HG03439 (cell line): ENCODE results near the gene PTPRE.

Source experiments
- ATAC-seq: cut with Tn5 transposase; IDR thresholded peaks from one replicate; pipeline ENCODE4 v1.9.1; 2021; ENCODE audit warnings: mild to moderate bottlenecking, moderate library complexity; ENCODE audit not compliant: unreplicated experiment

Gene PTPRE

DNA sequence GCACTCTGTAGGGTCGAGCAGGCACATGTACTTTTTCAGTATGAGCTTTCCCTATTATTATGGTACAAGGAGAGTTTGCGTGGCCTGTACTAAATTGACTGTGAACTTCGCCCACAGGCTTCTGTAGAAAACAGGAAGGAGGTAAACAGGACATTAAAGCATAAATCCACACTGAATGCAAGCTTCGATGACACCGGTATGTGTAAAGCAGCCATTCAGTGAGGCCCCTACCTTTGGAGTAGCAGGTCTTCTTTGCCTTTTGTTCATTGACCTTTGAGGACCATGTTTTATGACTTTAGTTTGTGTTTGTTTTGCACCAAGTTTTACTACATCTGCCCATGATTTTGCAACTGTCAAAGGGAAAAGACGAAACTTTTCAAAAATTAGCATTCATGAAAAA is 204.8 kb downstream of the PTPRE start:
- ATAC-seq = no peak

- no peak for ATAC-seq
Measured at GRCh38 chr10:128113026-128113425, 206.1 kb downstream of the PTPRE start.

DNA sequence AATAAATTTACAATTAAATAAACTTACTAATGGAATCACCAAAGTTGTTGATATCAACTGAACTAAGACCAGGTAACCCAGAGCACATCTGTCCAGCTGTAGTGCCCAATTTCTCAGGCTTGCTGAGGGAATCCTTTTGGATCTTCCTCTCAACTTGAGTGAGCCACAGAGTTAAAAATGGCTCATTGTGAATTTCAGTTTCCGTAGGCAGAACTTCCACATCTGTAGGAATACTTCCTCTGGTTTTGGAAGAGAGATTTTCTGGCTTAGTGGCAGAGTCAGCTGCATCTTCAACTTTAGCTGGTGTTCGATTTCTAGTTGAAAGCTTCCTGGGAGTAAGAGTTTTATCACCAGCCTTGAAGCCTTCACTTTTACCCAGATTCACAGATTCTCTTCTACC is 208.0 kb downstream of the PTPRE start:
- no peak for ATAC-seq

DNA sequence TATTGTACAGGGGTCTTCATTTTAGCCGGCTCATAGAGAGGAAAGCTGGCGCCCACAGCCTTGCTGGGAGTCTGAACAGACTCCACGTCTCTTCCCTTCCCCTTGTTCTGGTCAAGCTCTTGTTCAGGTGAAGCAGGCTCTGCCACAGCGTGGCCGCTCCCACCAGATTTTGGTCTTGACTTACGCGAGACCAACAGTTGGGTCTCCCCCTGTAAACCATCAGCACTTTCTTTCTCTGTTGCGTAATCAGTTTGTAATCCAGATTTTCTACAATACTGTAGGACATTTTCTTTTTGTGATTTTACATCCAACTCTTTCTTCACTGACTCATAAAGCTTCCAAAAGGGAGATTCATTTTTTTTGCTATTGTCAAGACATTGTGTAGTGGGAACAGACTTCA is 208.5 kb downstream of the PTPRE start:
- no peak for ATAC-seq

- ATAC-seq = no peak
Measured at GRCh38 chr10:128116187-128116586, 209.3 kb downstream of the PTPRE start.

DNA sequence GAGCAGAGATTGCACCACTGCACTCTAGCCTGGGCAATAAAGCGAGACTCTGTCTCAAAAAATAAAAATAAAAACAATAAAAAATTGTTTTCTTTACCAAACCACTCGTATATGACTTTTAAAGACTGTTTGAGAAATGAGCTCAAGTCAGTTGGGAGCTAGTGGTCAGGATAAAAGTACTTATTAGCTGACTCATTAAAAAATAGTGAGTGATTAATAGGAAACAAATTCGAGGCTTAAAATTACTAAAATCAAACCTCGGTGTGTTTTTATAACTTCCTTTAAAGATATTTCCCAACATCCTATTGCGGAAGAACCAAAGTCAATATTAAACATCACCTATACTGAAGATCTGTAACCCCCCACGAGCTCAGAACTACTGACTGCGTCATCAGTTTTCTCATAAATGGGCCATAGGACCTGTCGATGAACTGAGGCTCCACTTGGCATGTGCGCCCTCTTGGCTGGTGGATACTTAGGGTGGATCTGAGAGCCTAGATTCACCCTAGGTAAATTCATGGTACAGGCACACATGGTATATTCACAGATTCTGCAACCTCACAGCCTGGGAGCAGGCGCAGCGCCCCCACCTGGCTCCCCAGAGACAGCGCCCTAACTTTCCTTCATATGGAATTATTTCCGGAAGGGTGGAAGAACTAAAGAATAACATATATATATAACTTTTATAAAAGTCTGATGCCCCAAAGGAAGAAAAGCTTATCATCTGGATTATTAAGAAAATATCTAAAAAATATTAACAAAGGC is 210.1 kb downstream of the PTPRE start:
- no peak for ATAC-seq

DNA sequence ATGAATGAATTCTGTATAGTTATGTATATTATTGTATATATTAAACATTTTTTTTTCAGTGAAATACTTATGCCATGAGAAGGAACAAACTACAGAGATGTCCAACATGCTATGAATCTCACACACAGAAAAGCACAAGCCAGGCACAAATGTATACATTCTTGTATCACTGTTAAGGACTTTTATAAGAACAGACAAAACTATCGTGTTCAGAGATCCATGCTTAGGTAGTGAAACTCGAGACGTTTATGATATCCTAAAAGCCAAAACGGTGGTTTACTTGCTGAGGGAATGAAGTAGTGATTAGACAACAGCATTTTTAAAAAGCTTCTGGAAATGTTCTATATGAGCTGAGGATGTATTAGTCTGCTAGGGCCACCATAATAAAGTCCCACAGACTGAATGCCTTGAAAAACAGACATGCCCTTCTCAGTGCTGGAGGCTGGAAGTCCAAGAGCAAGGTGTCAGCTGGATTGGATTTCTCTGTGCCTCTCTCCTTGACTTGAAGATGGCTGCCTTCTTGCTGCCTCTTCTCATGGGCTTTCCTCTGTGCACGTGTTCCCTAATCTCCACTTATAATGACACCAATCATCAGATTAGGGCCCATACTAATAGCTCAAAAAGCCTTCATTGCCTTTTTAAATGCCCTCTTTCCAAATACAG is 215.0 kb downstream of the PTPRE start:
- no peak for ATAC-seq

DNA sequence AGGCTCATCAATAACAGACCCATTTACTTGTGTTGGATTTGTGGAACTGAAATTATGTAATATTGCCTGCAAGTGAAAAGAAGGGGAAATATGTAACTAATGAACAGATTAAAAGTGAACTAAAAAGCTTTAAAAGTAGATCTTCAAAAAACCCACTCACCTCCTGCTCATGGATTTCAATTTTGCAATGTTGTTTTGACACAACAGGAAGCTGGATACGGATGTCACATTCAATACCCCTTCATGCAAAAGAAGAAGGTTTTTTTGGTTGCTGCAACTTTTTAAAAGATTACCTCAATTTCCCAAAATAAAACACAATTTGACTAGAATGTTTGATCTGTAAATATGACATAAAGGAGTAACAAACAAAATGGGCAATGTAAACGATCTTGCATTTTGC is 216.0 kb downstream of the PTPRE start:
- ATAC-seq = no peak

- ATAC-seq = no peak
Measured at GRCh38 chr10:128123846-128124245, 216.9 kb downstream of the PTPRE start.

GRCh38 chr10:128124813-128125403 is 218.0 kb downstream of the PTPRE start:
- no peak for ATAC-seq

DNA sequence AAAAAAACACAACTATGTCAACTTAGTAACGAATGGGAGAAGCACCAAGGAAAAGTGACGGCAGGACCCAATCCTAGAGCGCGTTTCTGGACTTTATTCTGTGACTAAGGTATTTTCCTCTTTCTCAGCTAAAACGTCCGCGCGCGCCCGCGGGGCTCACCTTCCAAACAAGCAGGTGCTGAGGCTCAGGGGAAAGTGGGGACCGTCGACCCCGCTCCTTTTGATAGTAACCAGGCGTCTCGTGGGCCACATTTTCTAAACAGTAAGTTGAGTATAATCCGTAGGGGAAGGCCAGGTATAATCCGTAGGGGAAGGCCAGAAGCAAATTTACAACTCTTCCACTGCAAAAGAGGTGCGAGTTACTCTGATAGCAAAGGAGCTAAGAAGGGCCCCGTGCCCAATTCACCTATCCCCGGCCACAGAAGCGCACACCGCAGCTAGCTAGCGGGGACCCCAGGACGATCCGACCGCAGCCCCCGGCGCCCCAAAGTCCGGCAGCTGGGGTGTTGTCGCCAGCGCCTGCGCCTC is 218.6 kb downstream of the PTPRE start:
- no peak for ATAC-seq

DNA sequence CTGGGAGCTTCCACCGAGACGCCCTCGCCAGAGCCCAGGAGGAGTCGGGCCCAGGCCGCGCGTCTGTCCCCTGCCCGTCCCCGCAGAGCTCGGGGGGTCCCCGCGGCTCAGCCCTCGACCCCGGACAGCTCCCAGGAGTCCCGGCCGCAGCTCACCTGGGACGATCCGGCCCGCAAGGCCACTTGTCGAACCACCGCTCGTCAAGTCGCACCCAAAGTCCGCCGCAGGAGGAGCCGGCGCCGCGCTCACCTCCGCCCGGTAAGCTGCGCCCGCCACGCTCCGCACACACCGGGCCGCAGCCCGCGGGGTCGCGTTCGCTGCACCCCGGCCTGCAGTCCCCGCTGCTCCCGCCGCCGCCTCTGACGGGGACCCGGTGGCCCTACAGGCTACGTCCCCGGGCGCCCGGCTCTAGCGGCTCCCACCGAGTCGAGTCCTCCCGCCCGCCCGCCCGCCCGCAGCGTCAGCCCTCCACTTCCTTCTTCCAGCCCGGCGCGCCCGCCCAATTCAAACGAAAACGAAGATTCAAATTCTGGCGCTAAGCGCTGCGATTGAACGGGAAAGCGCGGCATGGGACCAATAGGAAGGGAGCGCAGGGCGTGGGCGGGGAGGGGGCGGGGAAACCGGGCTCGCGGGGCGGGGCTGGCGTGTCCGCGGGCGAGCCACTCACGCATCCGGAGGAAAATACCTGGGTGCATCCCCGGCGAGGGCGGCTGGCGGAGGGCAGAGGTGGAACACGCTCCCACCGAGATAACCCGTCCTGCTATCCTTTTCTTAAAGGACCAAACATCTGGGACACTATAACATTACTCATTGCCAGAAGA is 219.3 kb downstream of the PTPRE start, which contains the start of gene MKI67:
MKI67 (minus strand) TSS at position 480 of the 821 bp plus-strand sequence. CDS start 756 bp downstream, outside the sequence.
- ATAC-seq = peak; percentile 81

DNA sequence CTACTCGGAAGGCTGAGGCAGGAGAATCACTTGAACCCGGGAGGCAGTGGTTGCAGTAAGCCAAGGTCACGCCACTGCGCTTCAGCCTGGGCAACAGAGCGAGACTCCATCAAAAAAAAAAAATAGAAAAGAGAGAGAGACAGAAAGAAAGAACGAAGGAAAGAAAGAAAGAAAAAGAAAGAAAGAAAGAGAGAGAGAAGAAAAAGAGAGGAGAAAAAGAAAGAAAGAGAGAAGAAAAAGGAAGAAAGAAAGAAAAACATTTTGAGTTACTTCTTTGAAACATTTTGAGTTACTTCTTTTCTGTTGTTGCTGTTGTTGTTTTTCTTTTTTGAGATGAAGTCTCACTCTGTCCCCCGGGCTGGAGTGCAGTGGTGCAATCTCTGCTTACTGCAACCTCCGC is 221.7 kb downstream of the PTPRE start:
- no peak for ATAC-seq

DNA sequence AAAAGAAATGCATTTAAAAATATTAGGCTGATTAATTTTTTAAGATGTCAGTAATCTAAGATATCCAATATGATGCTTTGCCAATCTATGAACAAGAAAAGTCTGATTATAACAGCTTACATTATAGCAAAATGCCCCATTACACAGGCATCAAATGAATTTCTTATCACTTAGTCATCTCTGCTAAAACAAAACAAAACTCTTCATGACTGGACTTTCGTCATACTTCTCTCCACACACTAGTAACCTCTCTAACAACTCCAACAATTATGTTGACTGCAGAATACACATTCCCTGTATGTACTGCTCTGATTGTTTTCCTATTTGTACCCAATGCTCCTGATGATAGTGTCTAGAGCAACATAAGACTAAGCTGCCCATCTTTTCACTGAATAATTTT is 223.1 kb downstream of the PTPRE start:
- ATAC-seq = no peak
